Measurements from ENCODE around the gene SH3YL1. TPM values are rescaled to one million over a fixed set of nuclear protein-coding genes. Genes with fewer than 3 reads are reported as not detected.

SH3YL1 gene, protein sequence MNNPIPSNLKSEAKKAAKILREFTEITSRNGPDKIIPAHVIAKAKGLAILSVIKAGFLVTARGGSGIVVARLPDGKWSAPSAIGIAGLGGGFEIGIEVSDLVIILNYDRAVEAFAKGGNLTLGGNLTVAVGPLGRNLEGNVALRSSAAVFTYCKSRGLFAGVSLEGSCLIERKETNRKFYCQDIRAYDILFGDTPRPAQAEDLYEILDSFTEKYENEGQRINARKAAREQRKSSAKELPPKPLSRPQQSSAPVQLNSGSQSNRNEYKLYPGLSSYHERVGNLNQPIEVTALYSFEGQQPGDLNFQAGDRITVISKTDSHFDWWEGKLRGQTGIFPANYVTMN
- total RNA-seq (2021; ENCODE audit: unreplicated experiment): 28.4 TPM
- 13.8 TPM for polyA plus RNA-seq (2012; ENCODE audit: insufficient read length)
- percentile 72 among the genes with signal in this experiment for Bru-seq, nascent RNA
- percentile 86 among the genes with signal in this experiment for BruChase-seq, experiment 1, labeled RNA remaining after a 2-hour chase
- percentile 78 among the genes with signal in this experiment for BruChase-seq, experiment 2, labeled RNA remaining after a 6-hour chase
- long read RNA-seq, transcript SH3YL1-228 (1 exons, 870 nt): major isoform, 5 of 35 reads
- long read RNA-seq, partial matches to known transcripts: 1 of 35 reads
- long read RNA-seq, other reads (novel, unspliced or antisense): 24 of 35 reads

DNA sequence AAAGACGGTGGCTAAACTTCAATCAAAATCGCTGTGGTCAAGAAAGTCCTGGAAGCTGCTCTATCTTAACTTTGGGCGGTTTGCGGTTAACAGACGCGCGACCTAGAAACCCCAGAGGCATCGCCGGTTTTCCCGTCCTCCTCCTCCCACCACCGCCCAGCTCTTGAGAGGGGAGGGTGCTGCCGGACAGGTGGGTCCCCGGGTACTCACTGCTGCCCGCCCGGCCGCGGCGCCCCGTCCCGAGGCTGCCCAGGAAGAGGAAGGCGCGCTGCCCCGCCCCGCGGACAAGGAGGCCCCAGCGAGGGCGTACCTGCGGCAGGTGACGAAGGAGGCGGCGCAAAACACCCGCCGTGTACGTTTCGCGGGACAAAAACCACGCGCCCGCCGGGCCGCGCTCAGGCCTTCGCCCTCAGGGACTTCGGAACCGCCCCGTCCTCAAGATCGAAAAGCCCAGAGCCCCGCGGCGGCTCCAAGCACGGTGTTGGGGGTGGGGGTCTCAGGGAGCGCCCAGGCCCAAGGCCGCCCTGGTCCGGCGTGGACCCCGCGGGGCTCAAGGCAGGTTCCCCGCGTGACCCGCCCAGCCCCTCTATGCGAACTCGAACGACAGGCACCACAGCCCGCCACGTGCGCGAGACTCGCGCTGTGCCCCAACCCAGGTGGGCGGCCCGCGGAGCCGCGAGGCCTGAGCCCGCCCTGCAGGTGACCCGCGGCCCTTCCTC lies at the start of gene SH3YL1:
Gene SH3YL1, minus strand, starts transcription at position 259 of the 719 bp plus-strand sequence. Its CDS starts 48 bp downstream, at position 211.
- DNase-seq (ENCODE audit: low read depth, low spot score) (no peak), ATAC-seq (peak; percentile 43)
- BruUV-seq (replicated peaks): no TSS peak
- H3K9me3 ChIP-seq (ENCODE audit: control insufficient read depth, insufficient read depth, low read depth, low read length): peaks cover 9% of the 10 kb centered on the region
- ChIA-PET CTCF (no interaction called here), POLR2A (interaction anchor here (0.7 kb wide), 1 partner anchor 153 kb away, joined by 3 read pairs; no protein-coding TSS in a partner anchor)
- H3K4me1 ChIP-seq (ENCODE audit: control insufficient read depth, insufficient read depth, low read length): peaks cover 14% of the 10 kb centered on the region
- in situ Hi-C loops (cut with HindIII; ENCODE audit: low pct_unique_long_range_greater_than_20kb, low sequenced_read_pairs) (no loop called here), intact Hi-C loops (cut with micrococcal nuclease; ENCODE audit: unreplicated experiment) (no loop called here)
- H3K27me3 ChIP-seq (ENCODE audit: control insufficient read depth, insufficient read depth, low read length): no peaks in the 10 kb centered on the region
- peak within 1 kb of the TSS; percentile 92 to 100 for H3K4me3 ChIP-seq (ENCODE audit: low read depth in 2 of 2, low read length in 2 of 2)
- H3K27ac ChIP-seq (ENCODE audit: low read length): peak within 1 kb of the TSS; percentile 95
- no peak for TF ChIP-seq TCF7L2 (IDR thresholded peaks at IDR 0.05; ENCODE audit: low read depth, low read length)
- 0 out of 2 replicates have a peak, but pooled peaks have one; percentile 11 for TF ChIP-seq SIN3A (IDR thresholded peaks at IDR 0.05; ENCODE audit: borderline replicate concordance, insufficient read depth, low read depth, low read length)
- peaks cover 10% of the 10 kb centered on the region; the same call in 1 of the 2 replicates for H3K36me3 ChIP-seq (ENCODE audit: control insufficient read depth, insufficient read depth, low read length)

DNA sequence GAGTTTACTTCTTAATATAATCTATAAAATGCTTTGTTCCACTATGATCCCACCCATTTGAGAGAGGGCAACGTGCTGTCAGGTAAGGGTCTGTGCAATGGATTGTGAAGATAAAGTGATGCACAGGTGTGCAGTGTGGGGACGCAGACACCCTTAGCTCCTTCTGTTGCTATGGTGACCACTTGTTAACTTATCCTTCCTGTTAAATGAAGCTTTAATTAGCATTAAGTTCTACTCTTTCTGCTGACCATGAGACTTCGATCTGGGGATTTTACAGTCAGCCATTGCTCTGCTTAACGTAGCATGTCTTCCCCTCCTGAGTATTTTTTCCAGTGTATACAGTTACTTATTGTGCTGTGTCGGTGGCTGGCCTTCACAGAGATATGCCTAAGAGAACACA lies 47.2 kb upstream of the SH3YL1 start:
- no peaks in the 10 kb centered on the region for H3K36me3 ChIP-seq (ENCODE audit: control insufficient read depth, insufficient read depth, low read length)
- no TSS peak for BruUV-seq (replicated peaks)
- TF ChIP-seq, protein P1, sequence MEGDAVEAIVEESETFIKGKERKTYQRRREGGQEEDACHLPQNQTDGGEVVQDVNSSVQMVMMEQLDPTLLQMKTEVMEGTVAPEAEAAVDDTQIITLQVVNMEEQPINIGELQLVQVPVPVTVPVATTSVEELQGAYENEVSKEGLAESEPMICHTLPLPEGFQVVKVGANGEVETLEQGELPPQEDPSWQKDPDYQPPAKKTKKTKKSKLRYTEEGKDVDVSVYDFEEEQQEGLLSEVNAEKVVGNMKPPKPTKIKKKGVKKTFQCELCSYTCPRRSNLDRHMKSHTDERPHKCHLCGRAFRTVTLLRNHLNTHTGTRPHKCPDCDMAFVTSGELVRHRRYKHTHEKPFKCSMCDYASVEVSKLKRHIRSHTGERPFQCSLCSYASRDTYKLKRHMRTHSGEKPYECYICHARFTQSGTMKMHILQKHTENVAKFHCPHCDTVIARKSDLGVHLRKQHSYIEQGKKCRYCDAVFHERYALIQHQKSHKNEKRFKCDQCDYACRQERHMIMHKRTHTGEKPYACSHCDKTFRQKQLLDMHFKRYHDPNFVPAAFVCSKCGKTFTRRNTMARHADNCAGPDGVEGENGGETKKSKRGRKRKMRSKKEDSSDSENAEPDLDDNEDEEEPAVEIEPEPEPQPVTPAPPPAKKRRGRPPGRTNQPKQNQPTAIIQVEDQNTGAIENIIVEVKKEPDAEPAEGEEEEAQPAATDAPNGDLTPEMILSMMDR (IDR thresholded peaks at IDR 0.05): no peak
- TF ChIP-seq, protein P2, sequence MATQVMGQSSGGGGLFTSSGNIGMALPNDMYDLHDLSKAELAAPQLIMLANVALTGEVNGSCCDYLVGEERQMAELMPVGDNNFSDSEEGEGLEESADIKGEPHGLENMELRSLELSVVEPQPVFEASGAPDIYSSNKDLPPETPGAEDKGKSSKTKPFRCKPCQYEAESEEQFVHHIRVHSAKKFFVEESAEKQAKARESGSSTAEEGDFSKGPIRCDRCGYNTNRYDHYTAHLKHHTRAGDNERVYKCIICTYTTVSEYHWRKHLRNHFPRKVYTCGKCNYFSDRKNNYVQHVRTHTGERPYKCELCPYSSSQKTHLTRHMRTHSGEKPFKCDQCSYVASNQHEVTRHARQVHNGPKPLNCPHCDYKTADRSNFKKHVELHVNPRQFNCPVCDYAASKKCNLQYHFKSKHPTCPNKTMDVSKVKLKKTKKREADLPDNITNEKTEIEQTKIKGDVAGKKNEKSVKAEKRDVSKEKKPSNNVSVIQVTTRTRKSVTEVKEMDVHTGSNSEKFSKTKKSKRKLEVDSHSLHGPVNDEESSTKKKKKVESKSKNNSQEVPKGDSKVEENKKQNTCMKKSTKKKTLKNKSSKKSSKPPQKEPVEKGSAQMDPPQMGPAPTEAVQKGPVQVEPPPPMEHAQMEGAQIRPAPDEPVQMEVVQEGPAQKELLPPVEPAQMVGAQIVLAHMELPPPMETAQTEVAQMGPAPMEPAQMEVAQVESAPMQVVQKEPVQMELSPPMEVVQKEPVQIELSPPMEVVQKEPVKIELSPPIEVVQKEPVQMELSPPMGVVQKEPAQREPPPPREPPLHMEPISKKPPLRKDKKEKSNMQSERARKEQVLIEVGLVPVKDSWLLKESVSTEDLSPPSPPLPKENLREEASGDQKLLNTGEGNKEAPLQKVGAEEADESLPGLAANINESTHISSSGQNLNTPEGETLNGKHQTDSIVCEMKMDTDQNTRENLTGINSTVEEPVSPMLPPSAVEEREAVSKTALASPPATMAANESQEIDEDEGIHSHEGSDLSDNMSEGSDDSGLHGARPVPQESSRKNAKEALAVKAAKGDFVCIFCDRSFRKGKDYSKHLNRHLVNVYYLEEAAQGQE (IDR thresholded peaks at IDR 0.05; ENCODE audit: insufficient read depth in 1 of 2, low read depth in 2 of 2, low read length in 1 of 2): no peak
- TF ChIP-seq SIN3A (IDR thresholded peaks at IDR 0.05; ENCODE audit: borderline replicate concordance, insufficient read depth, low read depth, low read length) (no peak), TCF7L2 (IDR thresholded peaks at IDR 0.05; ENCODE audit: low read depth, low read length) (no peak), POLR2AphosphoS5 (IDR thresholded peaks at IDR 0.05; ENCODE audit: low read depth, low read length) (no peak)
- no peak for ATAC-seq
- in situ Hi-C loops (cut with HindIII; ENCODE audit: low pct_unique_long_range_greater_than_20kb, low sequenced_read_pairs): no loop called here
- no peaks in the 10 kb centered on the region for H3K9me3 ChIP-seq (ENCODE audit: control insufficient read depth, insufficient read depth, low read depth, low read length)
- no peaks in the 10 kb centered on the region for H3K4me1 ChIP-seq (ENCODE audit: control insufficient read depth, insufficient read depth, low read length)
- ChIA-PET POLR2A (no interaction called here), CTCF (no interaction called here)
- no peak overlapping the region for H3K4me3 ChIP-seq (ENCODE audit: low read depth in 2 of 2, low read length in 2 of 2)
- no peak for DNase-seq (ENCODE audit: low read depth, low spot score)
- intact Hi-C loops (cut with micrococcal nuclease; ENCODE audit: unreplicated experiment): no loop called here
- H3K27ac ChIP-seq (ENCODE audit: low read length): no peak overlapping the region
- no peaks in the 10 kb centered on the region for H3K27me3 ChIP-seq (ENCODE audit: control insufficient read depth, insufficient read depth, low read length)

Data from Panc1 (cell line).